Neural progenitor cell (in vitro differentiated cells): Measurements from ENCODE around the gene MAJIN.

Experiments used
- CTCF ChIP-seq: fragments of 200-600 bp; sonication (generic); IDR thresholded peaks from 2 replicates; pipeline ENCODE4 v1.5.1; 2017; ENCODE audit warnings: antibody characterized with exemption, mild to moderate bottlenecking
- EZH2 ChIP-seq: fragments of 200-600 bp; sonication (generic); IDR thresholded peaks from 2 replicates; pipeline ENCODE4 v1.6.1; 2017; ENCODE audit warnings: antibody characterized with exemption, mild to moderate bottlenecking, moderate library complexity
- EZH2phosphoT487 ChIP-seq: fragments of 200-600 bp; sonication (generic); IDR thresholded peaks from 2 replicates; pipeline ENCODE4 v1.6.1; 2017; ENCODE audit warnings: antibody characterized with exemption

DNA sequence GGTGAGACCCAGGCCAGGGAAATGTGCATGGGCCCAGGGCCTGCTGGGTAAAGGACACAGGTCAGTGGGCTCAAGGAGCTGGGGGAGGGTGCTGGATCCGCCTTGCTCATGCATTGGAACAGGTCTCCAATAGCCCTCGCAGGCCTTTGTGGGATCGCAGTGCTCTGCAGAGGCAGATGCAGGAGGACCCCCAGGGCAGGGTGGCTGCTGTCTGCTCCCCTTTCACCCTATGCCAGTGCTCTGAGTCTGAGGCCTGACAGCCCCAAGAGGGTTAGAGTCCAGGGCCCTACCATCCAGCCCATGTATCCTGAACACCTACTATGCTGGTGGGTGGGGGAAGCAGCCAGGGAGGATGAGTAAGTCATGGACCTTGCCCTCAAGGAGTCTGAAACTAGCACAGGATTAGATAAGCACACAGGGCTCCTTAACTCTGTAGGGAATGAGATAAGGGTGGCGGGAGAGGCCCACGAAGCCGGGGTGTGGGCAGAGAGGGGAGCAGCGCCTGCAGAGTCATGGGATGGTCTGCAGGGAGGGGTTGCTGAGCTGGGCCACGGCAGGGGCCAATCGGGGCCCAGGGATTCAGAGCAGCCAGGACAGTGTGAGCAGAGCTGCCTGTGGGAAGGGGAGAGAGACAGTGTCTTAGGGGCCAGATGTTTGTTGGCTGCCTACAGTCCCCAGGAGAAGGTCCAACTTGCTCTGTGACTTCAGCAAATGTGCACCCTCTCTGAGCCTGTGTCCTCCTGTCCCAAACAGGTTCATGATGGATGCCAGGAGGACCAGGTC, 83.0 kb downstream of the MAJIN start:
- TF ChIP-seq CTCF (no peak), EZH2 (no peak), EZH2phosphoT487 (no peak)
